ENCODE measurements around the gene HOXB8.

DNA sequence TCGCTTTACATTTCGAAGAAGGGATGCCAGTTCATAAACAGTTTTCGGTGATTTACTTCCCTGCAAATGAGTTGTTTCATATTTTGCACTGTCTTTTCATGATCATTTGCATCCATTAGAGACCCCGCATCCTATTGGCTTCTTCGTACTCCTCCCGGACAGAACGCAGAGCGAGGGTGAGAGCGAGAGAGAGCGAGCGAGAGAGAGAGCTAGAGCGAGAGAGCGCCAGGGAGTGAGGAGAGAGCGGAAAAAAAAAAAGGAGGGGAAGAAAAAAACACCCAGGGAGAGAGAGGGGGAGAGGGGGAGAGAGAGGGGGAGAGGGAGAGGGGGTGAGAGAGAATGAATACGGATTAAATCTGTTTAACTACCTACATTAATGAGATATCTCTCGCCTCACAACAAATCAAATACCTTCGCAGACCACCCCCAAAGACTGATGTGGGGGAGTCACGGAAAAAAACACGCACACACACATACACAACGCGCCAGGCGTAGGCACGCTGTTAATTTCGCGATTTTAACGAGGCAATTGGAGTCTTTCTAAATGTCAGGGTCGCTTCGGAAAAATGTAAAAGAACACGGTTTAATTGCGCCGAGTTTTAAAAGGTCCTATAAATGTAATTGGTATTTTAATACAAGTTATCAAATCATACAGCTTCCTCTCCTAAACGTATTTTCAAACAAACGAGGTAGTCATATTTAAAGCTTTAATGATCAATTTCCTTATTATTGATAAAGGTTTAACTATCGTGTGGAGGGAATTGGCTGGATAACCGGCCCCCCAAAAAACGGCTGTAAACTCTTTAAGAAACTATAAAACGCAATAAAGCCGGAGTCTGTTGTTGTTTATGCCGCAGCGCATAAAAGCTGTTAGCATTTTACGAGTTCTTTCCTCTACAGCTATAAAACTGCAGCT is at the start of gene HOXB8:
- TF ChIP-seq POLR2AphosphoS5 (IDR thresholded peaks at IDR 0.05; ENCODE audit: insufficient read depth in 1 of 2, low read depth in 1 of 2), result no peak
- TF ChIP-seq POLR2A (IDR thresholded peaks at IDR 0.05), result no peak
